ENCODE results near the gene SLC38A2. TPM values are rescaled to one million over a fixed set of nuclear protein-coding genes. Genes with fewer than 3 reads are reported as not detected.

Gene SLC38A2
- total RNA-seq, 1 donor: 1,020 TPM

GRCh38 chr12:46366771-46367170 lies 5.8 kb downstream of the SLC38A2 start:
- Histone ChIP-seq H3K4me1 (ENCODE audit: insufficient read depth, low read length) (peaks cover 58% of the 10 kb centered on the region), H3K9me3 (ENCODE audit: low read depth, low read length) (no peaks in the 10 kb centered on the region), H3K27ac (ENCODE audit: low read depth, low read length) (peak overlapping the region; percentile 92), H3K4me3 (ENCODE audit: insufficient read depth, low read length) (peak overlapping the region; percentile 96), H3K79me2 (ENCODE audit: insufficient read depth, low read length) (peaks cover 66% of the 10 kb centered on the region), H2AFZ (ENCODE audit: low read length) (no peak overlapping the region), H3K4me2 (ENCODE audit: insufficient read depth, low read length) (peak overlapping the region; percentile 86), H3K36me3 (ENCODE audit: insufficient read depth, low read length) (peaks cover 97% of the 10 kb centered on the region), H3K27me3 (ENCODE audit: insufficient read depth, low read length) (no peaks in the 10 kb centered on the region), H4K20me1 (ENCODE audit: insufficient read depth, low read length) (peaks cover 95% of the 10 kb centered on the region)
- DNase-seq (ENCODE audit: insufficient read length, low spot score, missing footprints): no peak
- no peak for TF ChIP-seq CTCF (IDR thresholded peaks at IDR 0.05; ENCODE audit: extremely low read depth, low read depth, low read length)

- peaks cover 100% of the 10 kb centered on the region for H3K36me3 ChIP-seq (ENCODE audit: insufficient read depth, low read length)
- H3K79me2 ChIP-seq (ENCODE audit: insufficient read depth, low read length): peaks cover 58% of the 10 kb centered on the region
- peak overlapping the region; percentile 92 for H3K27ac ChIP-seq (ENCODE audit: low read depth, low read length)
- peak overlapping the region; percentile 96 for H3K4me3 ChIP-seq (ENCODE audit: insufficient read depth, low read length)
- H3K27me3 ChIP-seq (ENCODE audit: insufficient read depth, low read length): no peaks in the 10 kb centered on the region
- peaks cover 58% of the 10 kb centered on the region for H3K4me1 ChIP-seq (ENCODE audit: insufficient read depth, low read length)
- no peak overlapping the region for H2AFZ ChIP-seq (ENCODE audit: low read length)
- H3K4me2 ChIP-seq (ENCODE audit: insufficient read depth, low read length): peak overlapping the region; percentile 86
- TF ChIP-seq CTCF (IDR thresholded peaks at IDR 0.05; ENCODE audit: extremely low read depth, low read depth, low read length): no peak
- peaks cover 93% of the 10 kb centered on the region for H4K20me1 ChIP-seq (ENCODE audit: insufficient read depth, low read length)
- H3K9me3 ChIP-seq (ENCODE audit: low read depth, low read length): no peaks in the 10 kb centered on the region
- no peak for DNase-seq (ENCODE audit: insufficient read length, low spot score, missing footprints)
These were observed 6.6 kb downstream of the SLC38A2 start for GRCh38 chr12:46365951-46366379.

- Histone ChIP-seq H3K4me1 (ENCODE audit: insufficient read depth, low read length) (peaks cover 58% of the 10 kb centered on the region), H3K4me2 (ENCODE audit: insufficient read depth, low read length) (peak overlapping the region; percentile 86), H4K20me1 (ENCODE audit: insufficient read depth, low read length) (peaks cover 92% of the 10 kb centered on the region), H3K36me3 (ENCODE audit: insufficient read depth, low read length) (peaks cover 100% of the 10 kb centered on the region), H2AFZ (ENCODE audit: low read length) (no peak overlapping the region), H3K4me3 (ENCODE audit: insufficient read depth, low read length) (peak overlapping the region; percentile 96), H3K27ac (ENCODE audit: low read depth, low read length) (peak overlapping the region; percentile 92), H3K27me3 (ENCODE audit: insufficient read depth, low read length) (no peaks in the 10 kb centered on the region), H3K79me2 (ENCODE audit: insufficient read depth, low read length) (peaks cover 49% of the 10 kb centered on the region), H3K9me3 (ENCODE audit: low read depth, low read length) (no peaks in the 10 kb centered on the region)
- no peak for DNase-seq (ENCODE audit: insufficient read length, low spot score, missing footprints)
- no peak for TF ChIP-seq CTCF (IDR thresholded peaks at IDR 0.05; ENCODE audit: extremely low read depth, low read depth, low read length)
These were observed 7.6 kb downstream of the SLC38A2 start for GRCh38 chr12:46364777-46365580.

- H3K27ac ChIP-seq (ENCODE audit: low read depth, low read length): peak overlapping the region; percentile 92
- H4K20me1 ChIP-seq (ENCODE audit: insufficient read depth, low read length): peaks cover 92% of the 10 kb centered on the region
- H3K36me3 ChIP-seq (ENCODE audit: insufficient read depth, low read length): peaks cover 100% of the 10 kb centered on the region
- H3K9me3 ChIP-seq (ENCODE audit: low read depth, low read length): no peaks in the 10 kb centered on the region
- peaks cover 42% of the 10 kb centered on the region for H3K79me2 ChIP-seq (ENCODE audit: insufficient read depth, low read length)
- H3K4me2 ChIP-seq (ENCODE audit: insufficient read depth, low read length): peak overlapping the region; percentile 86
- H2AFZ ChIP-seq (ENCODE audit: low read length): no peak overlapping the region
- DNase-seq (ENCODE audit: insufficient read length, low spot score, missing footprints): no peak
- TF ChIP-seq CTCF (IDR thresholded peaks at IDR 0.05; ENCODE audit: extremely low read depth, low read depth, low read length): no peak
- H3K27me3 ChIP-seq (ENCODE audit: insufficient read depth, low read length): no peaks in the 10 kb centered on the region
- peaks cover 51% of the 10 kb centered on the region for H3K4me1 ChIP-seq (ENCODE audit: insufficient read depth, low read length)
- H3K4me3 ChIP-seq (ENCODE audit: insufficient read depth, low read length): peak overlapping the region; percentile 26
These were observed 8.3 kb downstream of the SLC38A2 start for GRCh38 chr12:46364300-46364696.
